Breast epithelium (tissue), 3 donors: Measurements from ENCODE around the gene NAV1.
"Not testable (repeated sequence)": the region's sequence is repeated elsewhere in the genome, so short reads cannot be mapped to it uniquely, and the experiment has no call there.

Experiments used
- CTCF ChIP-seq, 3 donors: fragments of 450-650 bp; IDR thresholded peaks; one replicate each; pipeline ENCODE4 v1.5.1; 2016 to 2017; ENCODE audit warnings: antibody characterized with exemption in 3 of 3, mild to moderate bottlenecking in 3 of 3, moderate library complexity in 3 of 3
- POLR2AphosphoS5 ChIP-seq, 3 donors: sonication (generic); formaldehyde crosslinking; IDR thresholded peaks; one replicate each; pipeline ENCODE4 v1.6.1; 2017; ENCODE audit warnings: antibody characterized with exemption in 3 of 3

- TF ChIP-seq POLR2AphosphoS5, CTCF (IDR thresholded peaks at IDR 0.05): not testable (repeated sequence)
Measured at GRCh38 chr1:201549522-201549921, 10.6 kb downstream of the NAV1 start.
